Heart left ventricle (tissue), 16 donors: ENCODE data around the gene LYPD6B. TPM values are rescaled to one million over a fixed set of nuclear protein-coding genes. Genes with fewer than 3 reads are reported as not detected.

Experiments used
- ATAC-seq, 4 donors: fragments of 200-7000 bp; cut with Tn5 transposase; one replicate each; pipeline ENCODE4 v1.9.1; 2020 to 2022; ENCODE audit warnings: moderate library complexity in 4 of 4, mild to moderate bottlenecking in 3 of 4, moderate number of reproducible peaks in 1 of 4
- DNase-seq, 5 donors: peaks; one replicate each; pipeline ENCODE4 v3.0.0-alpha.2; 2020
- H3K27ac ChIP-seq, 12 donors: fragments of 200-600 bp; sonication (generic) in 4 of 12; one replicate each; pipeline versions ENCODE4 v1.5.0 to v1.8.0; 2016 to 2022; ENCODE audit warnings: mild to moderate bottlenecking in 2 of 12
- H3K27me3 ChIP-seq, 9 donors: fragments of 200-600 bp; sonication (generic) in 2 of 9; one replicate each; pipeline versions ENCODE4 v1.5.1 to v1.8.0; 2016 to 2022; ENCODE audit warnings: mild to moderate bottlenecking in 3 of 9
- H3K36me3 ChIP-seq, 9 donors: fragments of 200-600 bp; sonication (generic) in 2 of 9; one replicate each; pipeline versions ENCODE4 v1.5.0 to v1.8.0; 2018 to 2022; ENCODE audit warnings: mild to moderate bottlenecking in 2 of 9
- H3K4me1 ChIP-seq, 12 donors: fragments of 200-600 bp; sonication (generic) in 4 of 12; one replicate each; pipeline versions ENCODE4 v1.5.0 to v1.8.0; 2016 to 2022; ENCODE audit warnings: mild to moderate bottlenecking in 3 of 12
- H3K4me3 ChIP-seq, 12 donors: fragments of 200-600 bp; sonication (generic) in 4 of 12; one replicate each; pipeline versions ENCODE4 v1.5.0 to v1.8.0; 2017 to 2022; ENCODE audit warnings: mild to moderate bottlenecking in 9 of 12, moderate library complexity in 4 of 12
- H3K9me3 ChIP-seq, 12 donors: fragments of 200-600 bp; sonication (generic) in 4 of 12; one replicate each; pipeline versions ENCODE4 v1.5.0 to v1.8.0; 2016 to 2022; ENCODE audit warnings: mild to moderate bottlenecking in 1 of 12
- CTCF ChIP-seq, 12 donors: fragments of 200-600 bp; sonication (generic) in 4 of 12; IDR thresholded peaks; one replicate each; pipeline versions ENCODE4 v1.5.0 to v1.8.0; 2018 to 2022; ENCODE audit warnings: antibody characterized with exemption in 12 of 12, mild to moderate bottlenecking in 5 of 12
- POLR2A ChIP-seq, 2 donors: fragments of 450-650 bp; IDR thresholded peaks; one replicate each; pipeline ENCODE4 v1.6.1; 2017; ENCODE audit warnings: antibody characterized with exemption in 2 of 2, mild to moderate bottlenecking in 2 of 2, moderate library complexity in 2 of 2
- WGBS, 4 donors: extraction: QIAGEN DNeasy Blood & Tissue Kit in 2 of 4; methylation state at CpG; one replicate each; pipeline versions ENCODE4 v1.1.5 to v1.1.7; 2013 to 2018; 5-methylcytosine and 5-hydroxymethylcytosine counted together
- intact Hi-C, 10 donors: fragments of 100-400 bp; cut with DNase I; formaldehyde crosslinking; loops; one replicate each; pipeline versions ENCODE4 v1.11.1 to v1.14.2; 2022
- long read RNA-seq, 3 donors: library from polyadenylated mRNA; unstranded; transcript quantifications; one replicate each; pipeline ENCODE4 v2.0.0, GENCODE V29; 2020 to 2021
- polyA plus RNA-seq, 2 donors: library from polyadenylated mRNA; stranded (reverse); fragments of 200-250 nt; gene quantifications; one replicate each; pipeline ENCODE4 v1.2.3, GENCODE V29; 2013
- total RNA-seq, 9 donors: library from RNA; depleted of rRNA in 2 of 9; stranded (reverse); fragments of >200 nt in 2 of 9; fragmentation: NEBNext Ultra II Directional in 3 of 9; extraction: Animal tissue kit (Norgen Biotek cat#: 25700) in 3 of 9; gene quantifications; one replicate each; pipeline versions ENCODE4 v1.1.0 to v1.2.4, GENCODE V29; 2016 to 2023
- donor health status: ischemic (EF 13 %, LVEDD 7.1; RV severe dilation, severe dysfunction).
- donor health status: healthy with polysubstance abuse.
- donor health status: DM: no; HTN: yes; CAD: no.
- donor health status: DM: no; HTN: no; CAD: no.
- donor health status: ischemic (EF 25% LVEDD 6.9; RV normal size, moderate dysfunction).
- donor health status: ischemic (EF 25% LVEDD 5.7; RV mildly dilated, moderate dysfunction).
- donor health status: healthy.
- donor health status: DM: yes; HTN: yes; CAD: no.
- donor health status: ischemic (EF 35%, LVEDD 5.7; RV mildly dilated, moderate dysfunction).
- donor health status: nonischemic (EF 11% LVEDD 7.7; RV severe dilation, severe dysfunction).
- donor health status: DM: yes; HTN: yes; CAD: no.
- donor health status: PGD.
- donor health status: ischemic (EF 29% LVEDD 5.4; RV normal size, mild dysfunction).
- donor health status: nonischemic (EF 23%, LVEDD 6.1; RV moderate dilation, normal function).

LYPD6B gene
- total RNA-seq (not detected), polyA plus RNA-seq (not detected)
- long read RNA-seq, donor 1, result 0 reads
- long read RNA-seq, donor 2, result 0 reads
- long read RNA-seq, donor 3, result 0 reads

GRCh38 chr2:149038442-149039212 is at the start of gene LYPD6B:
Gene LYPD6B (plus strand): TSS chr2:149038699. CDS start chr2:149130949, 92,250 bp downstream.
- ATAC-seq (peak in 2 of 4 donors; percentile 22 to 29), DNase-seq (no peak)
- TF ChIP-seq POLR2A (IDR thresholded peaks at IDR 0.05) (no peak), CTCF (IDR thresholded peaks at IDR 0.05) (no peak)
- Histone ChIP-seq H3K27ac (no peak within 1 kb of the TSS), H3K36me3 (no peaks in the 10 kb centered on the region), H3K4me1 (peaks cover 0 to 10% (median 0%) of the 10 kb centered on the region in 12 donors), H3K9me3 (no peaks in the 10 kb centered on the region), H3K27me3 (peaks cover 10 to 47% (median 31%) of the 10 kb centered on the region in 9 donors), H3K4me3 (peak within 1 kb of the TSS in 5 of 12 donors; percentile 20 to 44 (median 21))
- WGBS, 4 donors, result 2 to 4% (median 3%) methylated on average over 27 to 85 of the region's 85 CpGs
- intact Hi-C loops, result loop anchor here in 2 of 10 donors (5.0 to 10.0 kb wide), 2 partner anchors 266 to 524 kb away; no protein-coding TSS in a partner anchor

- no peaks in the 10 kb centered on the region for H3K27me3 ChIP-seq
- no peak overlapping the region for H3K4me3 ChIP-seq
- intact Hi-C loops, result loop anchor here (2.0 to 10.0 kb wide), 15 partner anchors 335 to 1053 kb away; partner anchors contain the start of gene EPC2 (in 6 of the 10)
- H3K9me3 ChIP-seq, result no peaks in the 10 kb centered on the region
- DNase-seq (peak in 3 of 5 donors; percentile 48 to 55 (median 51)), ATAC-seq (peak; percentile 61 to 92 (median 85))
- TF ChIP-seq CTCF (IDR thresholded peaks at IDR 0.05) (peak; percentile 59 to 81 (median 75)), POLR2A (IDR thresholded peaks at IDR 0.05) (no peak)
- no peak overlapping the region for H3K27ac ChIP-seq
- H3K36me3 ChIP-seq, result no peaks in the 10 kb centered on the region
- WGBS, 4 donors, result 32 to 37% (median 33%) methylated on average over 6 of the region's 6 CpGs
- H3K4me1 ChIP-seq, result no peaks in the 10 kb centered on the region
Observed at GRCh38 chr2:148989882-148990493, 48.5 kb upstream of the LYPD6B start.

- Histone ChIP-seq H3K27me3 (no peaks in the 10 kb centered on the region), H3K36me3 (no peaks in the 10 kb centered on the region), H3K4me3 (no peak overlapping the region), H3K9me3 (no peaks in the 10 kb centered on the region), H3K27ac (no peak overlapping the region), H3K4me1 (no peaks in the 10 kb centered on the region)
- ATAC-seq (no peak), DNase-seq (no peak)
- intact Hi-C loops, result loop anchor here (2.0 to 10.0 kb wide), 11 partner anchors 346 to 1054 kb away; partner anchors contain the start of gene EPC2 (in 5 of the 10)
- no peak for TF ChIP-seq POLR2A (IDR thresholded peaks at IDR 0.05)
- TF ChIP-seq CTCF (IDR thresholded peaks at IDR 0.05), result no peak
- 71 to 76% (median 74%) methylated on average over 6 of the region's 6 CpGs for WGBS, 4 donors
Observed at GRCh38 chr2:148990968-148991367, 47.5 kb upstream of the LYPD6B start.

- ATAC-seq, result no peak
- intact Hi-C loops, result loop anchor here in 9 of 10 donors (5.0 to 10.0 kb wide), 8 partner anchors 348 to 1055 kb away; partner anchors contain the start of gene EPC2 (in 4 of the 9)
- H3K4me1 ChIP-seq, result no peaks in the 10 kb centered on the region
Observed at GRCh38 chr2:148992448-148992847, 46.1 kb upstream of the LYPD6B start.

More at GRCh38 chr2:148992448-148992847, 46.1 kb upstream of the LYPD6B start:
- no peak overlapping the region for H3K27ac ChIP-seq
- no peaks in the 10 kb centered on the region for H3K36me3 ChIP-seq
- no peaks in the 10 kb centered on the region for H3K9me3 ChIP-seq
- no peak for DNase-seq
- no peak for TF ChIP-seq POLR2A (IDR thresholded peaks at IDR 0.05)
- TF ChIP-seq CTCF (IDR thresholded peaks at IDR 0.05), result no peak
- peaks cover 0 to 3% (median 0%) of the 10 kb centered on the region in 9 donors for H3K27me3 ChIP-seq
- H3K4me3 ChIP-seq, result no peak overlapping the region
